PC-3 (cell line): Measurements from ENCODE around the gene PLPPR1. TPM values are rescaled to one million over a fixed set of nuclear protein-coding genes. Genes with fewer than 3 reads are reported as not detected.

Experiments
- ATAC-seq: fragments of 200-7000 bp; cut with Tn5 transposase; 2 replicates; pipeline ENCODE4 v1.9.1; 2020; ENCODE audit warnings: mild to moderate bottlenecking, moderate library complexity
- BruUV-seq: library from RNA; stranded (reverse); fragments of 400-500 nt; replicated peaks from 2 replicates; lab custom pipeline; 2021; lab: Mats Ljungman, UMichigan
- CTCF ChIA-PET: fragments of 300-600 bp; sonication (Branson Sonifier 250); formaldehyde crosslinking; loops from one replicate; lab custom pipeline; 2022; ENCODE audit warnings: antibody characterized with exemption; lab: Charles Lee
- POLR2A ChIA-PET: fragments of 300-600 bp; sonication (Branson Sonifier 250); formaldehyde crosslinking; loops from one replicate; lab custom pipeline; 2022; ENCODE audit warnings: antibody characterized with exemption; ENCODE audit not compliant: unreplicated experiment; lab: Charles Lee
- DNase-seq: peaks from one replicate; pipeline ENCODE4 v3.0.0-alpha.2; 2015
- H2AFZ ChIP-seq: fragments of 300-600 bp; sonication (generic); 2 replicates; pipeline ENCODE4 v1.6.0; 2016; ENCODE audit warnings: antibody characterized with exemption, low read length
- H3F3A ChIP-seq: fragments of 300-600 bp; sonication (generic); one replicate; pipeline ENCODE4 v1.6.0; 2017; ENCODE audit warnings: antibody characterized with exemption, low read length, control low read depth, mild to moderate bottlenecking; ENCODE audit not compliant: unreplicated experiment
- H3K27ac ChIP-seq: fragments of 300-600 bp; sonication (generic); 2 replicates; pipeline ENCODE4 v1.5.1; 2016; ENCODE audit warnings: mild to moderate bottlenecking, low read length
- H3K27me3 ChIP-seq: fragments of 300-600 bp; sonication (generic); 2 replicates; pipeline ENCODE4 v1.6.1; 2016; ENCODE audit warnings: low read length, mixed read lengths
- H3K36me3 ChIP-seq: fragments of 300-600 bp; sonication (generic); 2 replicates; pipeline ENCODE4 v1.6.1; 2016; ENCODE audit warnings: low read depth, mixed run types, low read length, mixed read lengths
- H3K4me1 ChIP-seq: fragments of 300-600 bp; sonication (generic); 2 replicates; pipeline ENCODE4 v1.5.1; 2016; ENCODE audit warnings: low read length; ENCODE audit not compliant: insufficient read depth
- H3K4me2 ChIP-seq: fragments of 300-600 bp; sonication (generic); 2 replicates; pipeline ENCODE4 v1.6.0; 2016; ENCODE audit warnings: low read length
- H3K4me3 ChIP-seq: fragments of 300-600 bp; sonication (generic); 2 replicates; pipeline ENCODE4 v1.5.1; 2016; ENCODE audit warnings: mild to moderate bottlenecking, low read length, mixed read lengths
- H3K79me2 ChIP-seq: fragments of 300-600 bp; sonication (generic); 2 replicates; pipeline ENCODE4 v1.6.1; 2017; ENCODE audit warnings: low read length, mixed read lengths
- H3K9ac ChIP-seq: fragments of 300-600 bp; sonication (generic); 2 replicates; pipeline ENCODE4 v1.6.0; 2016; ENCODE audit warnings: mild to moderate bottlenecking, low read length
- H3K9me2 ChIP-seq: fragments of 300-600 bp; sonication (generic); replicated peaks from 2 replicates; pipeline ENCODE4 v1.6.1; 2016; ENCODE audit warnings: mixed run types, low read length, mixed read lengths
- H3K9me3 ChIP-seq: fragments of 300-600 bp; sonication (generic); 2 replicates; pipeline ENCODE4 v1.6.1; 2016; ENCODE audit warnings: low read length, mixed read lengths
- H4K20me1 ChIP-seq: fragments of 300-600 bp; sonication (generic); 2 replicates; pipeline ENCODE4 v1.6.1; 2016; ENCODE audit warnings: low read length, mixed read lengths
- CTCF ChIP-seq: fragments of 300-600 bp; sonication (generic); conservative IDR thresholded peaks from 2 replicates; pipeline ENCODE4 v1.5.1; 2017; ENCODE audit warnings: antibody characterized with exemption, low read depth, mild to moderate bottlenecking, low read length
- EZH2 ChIP-seq: fragments of 300-600 bp; sonication (generic); IDR thresholded peaks from one replicate; pipeline ENCODE4 v1.6.1; 2017; ENCODE audit warnings: antibody characterized with exemption, mild to moderate bottlenecking, low read length; ENCODE audit not compliant: unreplicated experiment
- EZH2phosphoT487 ChIP-seq: fragments of 300-600 bp; sonication (generic); IDR thresholded peaks from 2 replicates; pipeline ENCODE4 v1.6.1; 2018; ENCODE audit warnings: mild to moderate bottlenecking, antibody characterized with exemption, low read length, borderline replicate concordance
- intact Hi-C: fragments of 100-400 bp; cut with micrococcal nuclease; formaldehyde crosslinking; loops from 2 replicates; pipeline ENCODE4 v1.9.0; 2023
- total RNA-seq: library from RNA; depleted of rRNA; stranded (reverse); fragments of >200 nt; gene quantifications from 2 replicates; pipeline ENCODE4 v1.2.3, GENCODE V29; 2014

Gene PLPPR1
- total RNA-seq, 1 experiment from 2014 or later, result not detected

GRCh38 chr9:101130054-101130453, 101.5 kb downstream of the PLPPR1 start:
- no peaks in the 10 kb centered on the region for H3K27me3 ChIP-seq
- H3K4me2 ChIP-seq, result no peak overlapping the region
- H3K27ac ChIP-seq, result no peak overlapping the region
- no peak for ATAC-seq
- no peak for DNase-seq
- ChIA-PET POLR2A (no interaction called here), CTCF (no interaction called here)
- H3K4me3 ChIP-seq, result no peak overlapping the region
- no peaks in the 10 kb centered on the region for H3F3A ChIP-seq
- no peaks in the 10 kb centered on the region for H3K9me3 ChIP-seq
- TF ChIP-seq EZH2, result no peak
- TF ChIP-seq CTCF, result no peak
- no peak for TF ChIP-seq EZH2phosphoT487
- H3K36me3 ChIP-seq, result no peaks in the 10 kb centered on the region
- BruUV-seq, result no TSS peak
- H3K9me2 ChIP-seq, result no peaks in the 10 kb centered on the region
- no peak overlapping the region for H2AFZ ChIP-seq
- H4K20me1 ChIP-seq, result no peaks in the 10 kb centered on the region
- intact Hi-C loops, result no loop called here
- H3K9ac ChIP-seq, result no peak overlapping the region
- no peaks in the 10 kb centered on the region for H3K79me2 ChIP-seq
- H3K4me1 ChIP-seq, result no peaks in the 10 kb centered on the region

GRCh38 chr9:101131326-101131725, 102.8 kb downstream of the PLPPR1 start:
- H3K9ac ChIP-seq, result no peak overlapping the region
- intact Hi-C loops, result no loop called here
- H3K79me2 ChIP-seq, result no peaks in the 10 kb centered on the region
- H3K36me3 ChIP-seq, result no peaks in the 10 kb centered on the region
- no TSS peak for BruUV-seq
- no peak overlapping the region for H3K4me3 ChIP-seq
- H3K27me3 ChIP-seq, result no peaks in the 10 kb centered on the region
- H2AFZ ChIP-seq, result no peak overlapping the region
- no peak for TF ChIP-seq EZH2phosphoT487
- no peak for TF ChIP-seq CTCF
- no peak for TF ChIP-seq EZH2
- ChIA-PET POLR2A (no interaction called here), CTCF (no interaction called here)
- no peaks in the 10 kb centered on the region for H4K20me1 ChIP-seq
- H3K4me2 ChIP-seq, result no peak overlapping the region
- no peak for DNase-seq
- ATAC-seq, result no peak
- H3F3A ChIP-seq, result no peaks in the 10 kb centered on the region
- H3K4me1 ChIP-seq, result no peaks in the 10 kb centered on the region
- no peak overlapping the region for H3K27ac ChIP-seq
- no peaks in the 10 kb centered on the region for H3K9me2 ChIP-seq
- H3K9me3 ChIP-seq, result no peaks in the 10 kb centered on the region

GRCh38 chr9:101132801-101133200, 104.3 kb downstream of the PLPPR1 start:
- no peaks in the 10 kb centered on the region for H3K36me3 ChIP-seq
- no peaks in the 10 kb centered on the region for H3K9me3 ChIP-seq
- no peak for TF ChIP-seq EZH2
- no peak for TF ChIP-seq CTCF
- no peak for TF ChIP-seq EZH2phosphoT487
- H3K79me2 ChIP-seq, result no peaks in the 10 kb centered on the region
- ChIA-PET CTCF (no interaction called here), POLR2A (no interaction called here)
- H4K20me1 ChIP-seq, result no peaks in the 10 kb centered on the region
- intact Hi-C loops, result no loop called here
- DNase-seq, result no peak
- BruUV-seq, result no TSS peak
- no peak overlapping the region for H3K4me3 ChIP-seq
- H3K27ac ChIP-seq, result no peak overlapping the region
- no peak for ATAC-seq
- H3F3A ChIP-seq, result no peaks in the 10 kb centered on the region
- no peaks in the 10 kb centered on the region for H3K4me1 ChIP-seq
- H3K4me2 ChIP-seq, result no peak overlapping the region
- H2AFZ ChIP-seq, result no peak overlapping the region
- H3K27me3 ChIP-seq, result no peaks in the 10 kb centered on the region
- no peak overlapping the region for H3K9ac ChIP-seq
- no peaks in the 10 kb centered on the region for H3K9me2 ChIP-seq
